Panc1 (cell line): Measurements from ENCODE around the gene KCNN3. TPM values are rescaled to one million over a fixed set of nuclear protein-coding genes. Genes with fewer than 3 reads are reported as not detected.

Experiments used
- ATAC-seq: fragments of 200-7000 bp; cut with Tn5 transposase; 2 replicates; pipeline ENCODE4 v1.9.1; 2020; ENCODE audit warnings: mild to moderate bottlenecking, moderate library complexity
- BruUV-seq: library from RNA; stranded (reverse); fragments of 400-500 nt; replicated peaks from 2 replicates; lab custom pipeline; 2021; lab: Mats Ljungman, UMichigan
- CTCF ChIA-PET: fragments of 300-600 bp; sonication (Branson Sonifier 250); formaldehyde crosslinking; loops from one replicate; lab custom pipeline; 2022; ENCODE audit warnings: antibody characterized with exemption; lab: Charles Lee
- POLR2A ChIA-PET: fragments of 300-600 bp; sonication (Branson Sonifier 250); formaldehyde crosslinking; loops from one replicate; lab custom pipeline; 2022; ENCODE audit warnings: antibody characterized with exemption; lab: Charles Lee
- DNase-seq: peaks from one replicate; pipeline ENCODE4 v3.0.0-alpha.2; 2010; ENCODE audit warnings: low read depth, low spot score
- H3K27ac ChIP-seq: 2 replicates; pipeline ENCODE4 v1.5.1; 2011; ENCODE audit warnings: mild to moderate bottlenecking, low read length, inconsistent platforms
- H3K27me3 ChIP-seq: fragments of 200-500 bp; sonication (Bioruptor generic); 2 replicates; pipeline ENCODE4 v1.6.0; 2014; ENCODE audit warnings: low read length, inconsistent platforms; ENCODE audit not compliant: control insufficient read depth, insufficient read depth
- H3K36me3 ChIP-seq: fragments of 200-500 bp; sonication (Bioruptor generic); 2 replicates; pipeline ENCODE4 v1.5.1; 2014; ENCODE audit warnings: inconsistent platforms, mild to moderate bottlenecking, low read length, moderate library complexity; ENCODE audit not compliant: control insufficient read depth, insufficient read depth
- H3K4me1 ChIP-seq: 2 replicates; pipeline ENCODE4 v1.5.1; 2011; ENCODE audit warnings: inconsistent platforms, mild to moderate bottlenecking, low read length, moderate library complexity; ENCODE audit not compliant: control insufficient read depth, insufficient read depth
- H3K4me3 ChIP-seq, 2 experiments: 2 replicates each; pipeline ENCODE4 v1.5.1; 2011 to 2012; ENCODE audit warnings: low read depth in 2 of 2, low read length in 2 of 2, mild to moderate bottlenecking in 2 of 2, inconsistent platforms in 1 of 2, moderate library complexity in 1 of 2
- H3K9me3 ChIP-seq: fragments of 200-500 bp; sonication (Bioruptor generic); 2 replicates; pipeline ENCODE4 v1.5.1; 2014; ENCODE audit warnings: low read depth, mild to moderate bottlenecking, inconsistent platforms, low read length, moderate library complexity; ENCODE audit not compliant: control insufficient read depth, insufficient read depth
- CTCF ChIP-seq: fragments of 450-650 bp; IDR thresholded peaks from 2 replicates; pipeline ENCODE4 v1.5.1; 2017; ENCODE audit warnings: mild to moderate bottlenecking
- POLR2AphosphoS5 ChIP-seq: IDR thresholded peaks from 2 replicates; pipeline ENCODE4 v1.6.1; 2012; ENCODE audit warnings: mild to moderate bottlenecking, low read depth, low read length, moderate library complexity
- REST ChIP-seq, 2 experiments: IDR thresholded peaks; 2 replicates each; pipeline ENCODE4 v1.6.1; 2011 to 2012; ENCODE audit warnings: low read depth in 2 of 2, control low read depth in 1 of 2, low read length in 1 of 2, mild to moderate bottlenecking in 1 of 2, moderate library complexity in 1 of 2; ENCODE audit not compliant: insufficient read depth in 1 of 2
- SIN3A ChIP-seq: IDR thresholded peaks from 2 replicates; pipeline ENCODE4 v1.6.1; 2012; ENCODE audit warnings: low read depth, mild to moderate bottlenecking, low read length, moderate library complexity, borderline replicate concordance; ENCODE audit not compliant: insufficient read depth
- TCF7L2 ChIP-seq: IDR thresholded peaks from 2 replicates; pipeline ENCODE4 v1.6.1; 2011; ENCODE audit warnings: mild to moderate bottlenecking, low read depth, low read length, inconsistent platforms
- in situ Hi-C: cut with HindIII; loops from 2 replicates; pipeline ENCODE4 v1.10.0; 2016; ENCODE audit warnings: low sequenced_read_pairs, low pct_unique_long_range_greater_than_20kb
- intact Hi-C: fragments of 100-400 bp; cut with micrococcal nuclease; formaldehyde crosslinking; loops from one replicate; pipeline ENCODE4 v1.10.0; 2022; ENCODE audit not compliant: unreplicated experiment
- total RNA-seq: library from RNA; stranded (reverse); gene quantifications from one replicate; pipeline ENCODE4 v1.2.1, GENCODE V29; 2021; ENCODE audit not compliant: unreplicated experiment

The KCNN3 gene
- total RNA-seq, 1 experiment from 2014 or later: 0.05 TPM

- CTCF ChIA-PET: no interaction called here
- POLR2A ChIA-PET: no interaction called here
- in situ Hi-C loops: no loop called here
- Histone ChIP-seq H3K36me3 (no peaks in the 10 kb centered on the region), H3K27ac (no peak overlapping the region), H3K4me1 (no peaks in the 10 kb centered on the region), H3K4me3 (no peak overlapping the region), H3K27me3 (peaks cover 8% of the 10 kb centered on the region), H3K9me3 (no peaks in the 10 kb centered on the region)
- no peak for DNase-seq
- ATAC-seq: no peak
- no TSS peak for BruUV-seq
- TF ChIP-seq POLR2AphosphoS5 (no peak), CTCF (no peak), TCF7L2 (no peak), SIN3A (no peak)
- intact Hi-C loops: no loop called here
Observed at GRCh38 chr1:154838461-154838860, 31.6 kb downstream of the KCNN3 start.

GRCh38 chr1:154837672-154838171 lies 32.4 kb downstream of the KCNN3 start:
- no peak for DNase-seq
- no peak overlapping the region for H3K4me3 ChIP-seq
- no peak overlapping the region for H3K27ac ChIP-seq
- CTCF ChIA-PET: interaction anchor here (0.6 to 1.2 kb wide), 2 partner anchors 25 to 72 kb away, joined by 3 read pairs; no protein-coding TSS in a partner anchor
- intact Hi-C loops: no loop called here
- no peaks in the 10 kb centered on the region for H3K4me1 ChIP-seq
- POLR2A ChIA-PET: no interaction called here
- no TSS peak for BruUV-seq
- in situ Hi-C loops: no loop called here
- ATAC-seq: no peak
- H3K9me3 ChIP-seq: no peaks in the 10 kb centered on the region
- H3K27me3 ChIP-seq: peaks cover 8% of the 10 kb centered on the region
- TF ChIP-seq REST (IDR thresholded peaks at IDR 0.05; ENCODE audit: insufficient read depth in 1 of 2, low read depth in 2 of 2, low read length in 1 of 2): no peak
- no peak for TF ChIP-seq CTCF
- no peak for TF ChIP-seq TCF7L2
- no peak for TF ChIP-seq SIN3A
- no peak for TF ChIP-seq POLR2AphosphoS5
- H3K36me3 ChIP-seq: no peaks in the 10 kb centered on the region
